GM21526 (cell line): ENCODE measurements around the gene ARL5B.
"Not testable (repeated sequence)": the region's sequence is repeated elsewhere in the genome, so short reads cannot be mapped to it uniquely, and the experiment has no call there.

Experiments
- ATAC-seq: cut with Tn5 transposase; IDR thresholded peaks from one replicate; pipeline ENCODE4 v1.9.1; 2021; ENCODE audit warnings: moderate library complexity; ENCODE audit not compliant: unreplicated experiment, low FRiP score

ARL5B gene

GRCh38 chr10:18659125-18659818, at the start of gene ARL5B:
Gene ARL5B (plus strand): TSS chr10:18659431. CDS start chr10:18659638, 207 bp downstream.
- peak; percentile 86 for ATAC-seq

GRCh38 chr10:18610517-18610916, 48.7 kb upstream of the ARL5B start:
- ATAC-seq, result no peak

GRCh38 chr10:18611168-18611567, 48.1 kb upstream of the ARL5B start:
- no peak for ATAC-seq

- no peak for ATAC-seq
These were observed 43.6 kb upstream of the ARL5B start for GRCh38 chr10:18615618-18616017.

- no peak for ATAC-seq
These were observed 42.9 kb upstream of the ARL5B start for GRCh38 chr10:18616337-18616736.

- no peak for ATAC-seq
These were observed 40.2 kb upstream of the ARL5B start for GRCh38 chr10:18619016-18619415.

GRCh38 chr10:18620856-18621255, 38.4 kb upstream of the ARL5B start:
- no peak for ATAC-seq

- ATAC-seq, result not testable (repeated sequence)
These were observed 35.6 kb upstream of the ARL5B start for GRCh38 chr10:18623671-18624070.

- no peak for ATAC-seq
These were observed 33.3 kb upstream of the ARL5B start for GRCh38 chr10:18625886-18626285.

GRCh38 chr10:18627452-18628018, 31.7 kb upstream of the ARL5B start:
- ATAC-seq, result not testable (repeated sequence)

- ATAC-seq, result not testable (repeated sequence)
These were observed 26.7 kb upstream of the ARL5B start for GRCh38 chr10:18632500-18632899.

- no peak for ATAC-seq
These were observed 23.2 kb upstream of the ARL5B start for GRCh38 chr10:18635995-18636394.

GRCh38 chr10:18637400-18637799, 21.8 kb upstream of the ARL5B start:
- ATAC-seq, result not testable (repeated sequence)

GRCh38 chr10:18639719-18640118, 19.5 kb upstream of the ARL5B start:
- ATAC-seq, result not testable (repeated sequence)

- ATAC-seq, result no peak
These were observed 12.1 kb upstream of the ARL5B start for GRCh38 chr10:18647151-18647550.

GRCh38 chr10:18647945-18648344, 11.3 kb upstream of the ARL5B start:
- ATAC-seq, result no peak

- ATAC-seq, result no peak
These were observed 9.8 kb upstream of the ARL5B start for GRCh38 chr10:18649364-18649959.

- no peak for ATAC-seq
These were observed 8.7 kb upstream of the ARL5B start for GRCh38 chr10:18650404-18650997.

GRCh38 chr10:18651324-18652007, 7.8 kb upstream of the ARL5B start, which contains the start of gene NSUN6:
Gene NSUN6 (minus strand): TSS chr10:18651587. CDS start chr10:18651203, 384 bp downstream.
- ATAC-seq, result peak; percentile 95

- no peak for ATAC-seq
These were observed 6.1 kb upstream of the ARL5B start for GRCh38 chr10:18653112-18653511.

GRCh38 chr10:18656724-18657123, 2.5 kb upstream of the ARL5B start:
- ATAC-seq, result no peak
